Endodermal cell (in vitro differentiated cells): ENCODE measurements around the gene FAM50A. TPM values are rescaled to one million over a fixed set of nuclear protein-coding genes. Genes with fewer than 3 reads are reported as not detected.

Source experiments
- DNase-seq: peaks from one replicate; pipeline ENCODE4 v3.0.0-alpha.2; 2017
- H3K27ac ChIP-seq: 2 replicates; pipeline ENCODE4 v1.5.1; 2013; ENCODE audit warnings: mild to moderate bottlenecking, low read depth, low read length, moderate library complexity
- H3K27me3 ChIP-seq: 2 replicates; pipeline ENCODE4 v1.6.1; 2013; ENCODE audit warnings: mild to moderate bottlenecking, low read length, moderate library complexity; ENCODE audit not compliant: insufficient read depth, control insufficient read depth, poor library complexity, severe bottlenecking
- H3K36me3 ChIP-seq: 2 replicates; pipeline ENCODE4 v1.7.0; 2013; ENCODE audit warnings: mild to moderate bottlenecking, low read length, moderate library complexity; ENCODE audit not compliant: control insufficient read depth, insufficient read depth
- H3K4me1 ChIP-seq: one replicate; pipeline ENCODE4 v1.7.0; 2013; ENCODE audit warnings: low read length; ENCODE audit not compliant: control insufficient read depth, insufficient read depth
- H3K4me3 ChIP-seq: 2 replicates; pipeline ENCODE4 v1.5.1; 2013; ENCODE audit warnings: mild to moderate bottlenecking, low read length, moderate library complexity
- H3K9ac ChIP-seq: 2 replicates; pipeline ENCODE4 v1.6.1; 2013; ENCODE audit warnings: mild to moderate bottlenecking, low read length, moderate library complexity; ENCODE audit not compliant: poor library complexity, severe bottlenecking; ENCODE audit errors: extremely low read depth
- H3K9me3 ChIP-seq: 2 replicates; pipeline ENCODE4 v1.6.1; 2013; ENCODE audit warnings: mild to moderate bottlenecking, low read length, moderate library complexity; ENCODE audit not compliant: control insufficient read depth
- H3K27ac Mint-ChIP-seq: 2 replicates; pipeline ENCODE4 v1.8.0; 2020; ENCODE audit warnings: mixed read lengths
- H3K27me3 Mint-ChIP-seq: 2 replicates; pipeline ENCODE4 v1.8.0; 2021; ENCODE audit warnings: mild to moderate bottlenecking, mixed read lengths; ENCODE audit not compliant: insufficient read depth
- H3K36me3 Mint-ChIP-seq: 2 replicates; pipeline ENCODE4 v1.8.0; 2020; ENCODE audit warnings: low read depth, mixed read lengths
- H3K4me1 Mint-ChIP-seq: 2 replicates; pipeline ENCODE4 v1.8.0; 2020; ENCODE audit warnings: mixed read lengths
- H3K4me3 Mint-ChIP-seq: 2 replicates; pipeline ENCODE4 v1.8.0; 2020; ENCODE audit warnings: mild to moderate bottlenecking, moderate library complexity, mixed read lengths
- H3K9me3 Mint-ChIP-seq: 2 replicates; pipeline ENCODE4 v1.8.0; 2020; ENCODE audit warnings: mild to moderate bottlenecking, mixed read lengths
- CTCF ChIP-seq: fragments of 200-600 bp; sonication (generic); conservative IDR thresholded peaks from 2 replicates; pipeline ENCODE4 v1.5.0; 2021; ENCODE audit warnings: antibody characterized with exemption, mild to moderate bottlenecking
- WGBS, 2 experiments: methylation state at CpG; one replicate each; pipeline versions ENCODE4 v1.1.5 to v1.1.7; 2013; ENCODE audit warnings: missing lambda C conversion rate in 2 of 2, mixed read lengths in 1 of 2; ENCODE audit not compliant: insufficient coverage in 1 of 2, insufficient read length in 1 of 2; 5-methylcytosine and 5-hydroxymethylcytosine counted together
- total RNA-seq, 2 donors: library from RNA; stranded (reverse); fragmentation: NEBNext Ultra II Directional in 1 of 2; extraction: Animal tissue kit (Norgen Biotek cat#: 25700) in 1 of 2; gene quantifications; 2 replicates in 1 of 2; 3 replicates in 1 of 2; pipeline ENCODE4 v1.2.1, GENCODE V29; 2021

The FAM50A gene
- total RNA-seq, 2 donors from 2014 or later, result 91.0 to 102 TPM

- H3K36me3 ChIP-seq, result no peaks in the 10 kb centered on the region
- peak overlapping the region; percentile 25 for H3K9ac ChIP-seq
- H3K4me3 ChIP-seq, result peak overlapping the region; percentile 77
- Mint-ChIP-seq H3K36me3 (peaks cover 17% of the 10 kb centered on the region), H3K4me1 (no peaks in the 10 kb centered on the region), H3K9me3 (peaks cover 66% of the 10 kb centered on the region), H3K4me3 (peak overlapping the region; percentile 71), H3K27me3 (no peaks in the 10 kb centered on the region), H3K27ac (no peak overlapping the region)
- no peak overlapping the region for H3K27ac ChIP-seq
- no peaks in the 10 kb centered on the region for H3K4me1 ChIP-seq
- no peak for DNase-seq
- 66 to 92% methylated on average over 9 to 22 of the region's 24 CpGs for WGBS, 2 experiments
- no peaks in the 10 kb centered on the region for H3K27me3 ChIP-seq
- no peaks in the 10 kb centered on the region for H3K9me3 ChIP-seq
- TF ChIP-seq CTCF, result no peak
Observed at GRCh38 chrX:154477891-154478477, 34.0 kb downstream of the FAM50A start.

GRCh38 chrX:154478728-154479622, 35.0 kb downstream of the FAM50A start, which contains the start of gene LAGE3:
Gene LAGE3 (minus strand): TSS chrX:154479281. CDS start chrX:154478915, 366 bp downstream.
- no peaks in the 10 kb centered on the region for H3K4me1 ChIP-seq
- peak within 1 kb of the TSS; percentile 25 for H3K9ac ChIP-seq
- H3K36me3 Mint-ChIP-seq, result peaks cover 9% of the 10 kb centered on the region
- H3K9me3 Mint-ChIP-seq, result peaks cover 67% of the 10 kb centered on the region
- no peaks in the 10 kb centered on the region for H3K27me3 ChIP-seq
- H3K36me3 ChIP-seq, result no peaks in the 10 kb centered on the region
- H3K27ac ChIP-seq, result no peak within 1 kb of the TSS
- DNase-seq, result peak; percentile 96
- H3K27ac Mint-ChIP-seq, result peak within 1 kb of the TSS; percentile 48
- peak within 1 kb of the TSS; percentile 71 for H3K4me3 Mint-ChIP-seq
- no peaks in the 10 kb centered on the region for H3K4me1 Mint-ChIP-seq
- no peaks in the 10 kb centered on the region for H3K27me3 Mint-ChIP-seq
- 8 to 52% methylated on average over 6 to 85 of the region's 85 CpGs for WGBS, 2 experiments
- TF ChIP-seq CTCF, result no peak
- H3K9me3 ChIP-seq, result no peaks in the 10 kb centered on the region
- peak within 1 kb of the TSS; percentile 77 for H3K4me3 ChIP-seq

GRCh38 chrX:154481195-154481594, 37.3 kb downstream of the FAM50A start:
- Histone ChIP-seq H3K9ac (no peak overlapping the region), H3K27ac (no peak overlapping the region), H3K4me3 (no peak overlapping the region), H3K4me1 (no peaks in the 10 kb centered on the region), H3K27me3 (no peaks in the 10 kb centered on the region), H3K36me3 (peaks cover 4% of the 10 kb centered on the region), H3K9me3 (no peaks in the 10 kb centered on the region)
- TF ChIP-seq CTCF, result no peak
- Mint-ChIP-seq H3K27me3 (no peaks in the 10 kb centered on the region), H3K4me3 (no peak overlapping the region), H3K36me3 (no peaks in the 10 kb centered on the region), H3K9me3 (peaks cover 71% of the 10 kb centered on the region), H3K4me1 (no peaks in the 10 kb centered on the region), H3K27ac (no peak overlapping the region)
- DNase-seq, result no peak
- WGBS, 2 experiments, result 94% methylated on average over 4 of the region's 5 CpGs; no CpG with 5 or more reads in 1 of the 2 experiments
